SIG-M5 (cell line): Measurements from ENCODE around the gene ADAMTSL4.
"Not testable (repeated sequence)": the region's sequence is repeated elsewhere in the genome, so short reads cannot be mapped to it uniquely, and the experiment has no call there.

Source experiments
- DNase-seq: peaks from one replicate; lab custom pipeline; 2025; lab: John Stamatoyannopoulos, UW

The ADAMTSL4 gene

DNA sequence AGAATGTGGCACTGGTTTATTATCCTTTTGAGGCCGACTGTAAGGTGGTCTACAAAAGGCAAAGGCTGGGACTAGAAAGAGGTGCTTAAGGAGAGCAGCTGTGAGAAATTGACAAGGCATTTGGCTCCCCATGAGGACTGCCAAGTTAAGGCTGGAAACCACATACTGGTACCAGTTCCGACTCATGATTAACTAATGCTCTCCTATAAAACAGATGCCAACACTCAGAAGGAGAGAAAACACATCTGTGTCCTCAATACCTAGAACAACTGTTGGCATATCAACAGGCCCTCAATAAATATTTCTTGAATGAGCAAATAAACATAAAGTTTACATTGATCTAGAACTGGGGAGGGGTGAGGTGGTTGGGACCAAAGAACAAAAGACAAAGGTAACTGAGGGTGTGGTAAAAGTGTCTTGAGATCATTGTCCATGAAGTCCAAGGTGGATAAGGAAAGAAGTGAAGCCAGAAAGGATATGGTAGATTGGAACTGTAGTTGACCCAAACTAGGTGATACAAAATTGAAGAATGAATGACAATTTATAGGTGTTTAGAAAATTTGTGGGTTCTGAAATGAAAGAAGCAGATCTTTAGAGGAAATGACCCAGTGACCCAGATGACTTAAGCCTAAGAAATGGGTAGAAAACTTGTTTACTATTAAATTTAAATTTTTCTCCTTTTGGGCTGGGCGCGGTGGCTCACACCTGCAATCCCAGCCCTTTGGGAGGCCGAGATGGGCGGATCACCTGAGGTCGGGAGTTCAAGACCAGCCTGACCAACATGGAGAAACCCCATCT, 47.1 kb downstream of the ADAMTSL4 start:
- no peak for DNase-seq

DNA sequence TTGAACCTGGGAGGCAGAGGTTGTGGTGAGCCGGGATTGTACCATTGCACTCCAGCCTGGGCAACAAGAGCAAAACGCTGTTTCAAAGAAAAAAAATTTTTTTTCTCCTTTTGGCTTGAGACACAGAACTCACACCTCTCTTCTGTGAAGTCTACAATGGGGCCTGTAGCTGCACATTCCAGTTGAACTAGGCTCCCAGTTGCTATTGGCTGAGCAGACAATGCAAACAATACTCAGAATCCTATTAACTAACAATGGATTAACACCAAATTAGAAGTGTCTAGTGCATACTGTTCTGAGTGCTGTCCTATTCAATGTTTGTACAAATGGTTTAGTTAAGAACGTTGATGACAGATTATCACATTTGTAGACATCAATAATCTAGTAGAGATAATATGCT, 47.8 kb downstream of the ADAMTSL4 start:
- DNase-seq: no peak

DNA sequence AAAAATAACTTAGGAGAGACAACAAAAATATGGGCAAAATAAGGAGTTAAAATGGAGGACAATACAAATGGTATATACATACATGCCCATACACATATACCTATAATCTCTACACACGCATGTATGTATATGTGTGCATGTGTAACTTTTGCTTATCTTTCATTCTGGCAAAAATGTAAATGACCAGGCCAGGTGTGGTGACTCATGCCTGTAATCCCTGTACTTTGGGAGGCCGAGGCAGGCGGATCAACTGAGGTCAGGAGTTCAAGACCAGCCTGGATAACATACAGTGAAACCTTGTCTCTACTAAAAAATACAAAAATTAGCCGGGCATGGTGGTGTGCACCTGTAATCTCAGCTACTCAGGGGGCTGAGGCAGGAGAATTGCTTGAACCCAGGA, 49.1 kb downstream of the ADAMTSL4 start:
- DNase-seq: not testable (repeated sequence)

DNA sequence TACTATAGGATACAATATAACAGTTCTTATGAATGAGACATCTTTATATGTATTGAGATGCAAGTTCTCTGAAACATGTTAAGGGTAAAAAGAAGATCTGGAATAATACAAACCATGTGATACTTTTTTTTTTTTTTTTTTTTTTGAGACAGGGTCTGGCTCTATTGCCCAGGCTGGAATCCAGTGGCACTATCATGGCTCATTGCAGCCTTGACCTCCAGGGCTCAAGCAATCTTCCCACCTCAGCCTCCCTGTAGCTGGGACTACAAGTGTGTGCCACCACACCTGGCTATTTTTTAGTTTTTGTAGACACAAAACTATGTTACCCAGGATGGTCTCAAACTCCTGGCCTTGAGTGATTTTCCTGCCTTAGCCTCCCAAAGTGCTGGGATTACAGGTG, 52.3 kb downstream of the ADAMTSL4 start:
- no peak for DNase-seq

GRCh38 chr1:150602372-150602771, 53.2 kb downstream of the ADAMTSL4 start:
- DNase-seq: not testable (repeated sequence)

DNA sequence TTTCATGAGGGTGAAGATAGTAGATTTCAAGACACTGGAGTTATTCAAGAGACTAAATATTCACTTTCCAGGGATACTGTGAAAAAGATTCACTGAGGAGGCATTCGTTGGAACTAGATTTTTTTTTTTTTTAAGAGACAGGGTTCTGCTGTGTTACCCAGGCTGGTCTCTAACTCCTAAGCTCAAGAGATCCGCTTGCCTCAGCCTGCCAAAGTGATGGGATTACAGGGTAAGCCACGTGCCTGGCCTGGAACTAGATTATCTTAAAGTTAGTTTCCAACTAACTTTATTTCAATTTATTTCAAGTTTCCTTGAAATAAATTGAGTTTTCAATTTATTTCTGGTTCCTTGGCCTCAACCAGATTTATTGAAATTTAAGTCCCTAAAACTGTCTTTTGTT, 54.5 kb downstream of the ADAMTSL4 start:
- no peak for DNase-seq

- DNase-seq: no peak
These were observed 55.0 kb downstream of the ADAMTSL4 start for GRCh38 chr1:150604226-150604588.

DNA sequence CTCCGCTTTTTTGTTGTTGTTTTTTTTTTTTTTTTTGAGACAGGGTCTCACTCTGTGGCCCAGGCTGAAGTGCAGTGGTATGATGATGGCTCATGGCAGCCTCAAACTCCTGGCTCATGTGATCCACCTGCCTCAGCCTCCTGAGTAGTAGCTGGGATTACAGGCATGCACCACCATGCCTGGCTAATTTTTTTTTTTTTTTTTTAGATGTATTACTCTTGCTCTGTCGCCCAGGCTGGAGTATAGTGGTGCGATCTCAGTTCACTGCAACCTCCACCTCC, 56.2 kb downstream of the ADAMTSL4 start:
- DNase-seq: not testable (repeated sequence)

DNA sequence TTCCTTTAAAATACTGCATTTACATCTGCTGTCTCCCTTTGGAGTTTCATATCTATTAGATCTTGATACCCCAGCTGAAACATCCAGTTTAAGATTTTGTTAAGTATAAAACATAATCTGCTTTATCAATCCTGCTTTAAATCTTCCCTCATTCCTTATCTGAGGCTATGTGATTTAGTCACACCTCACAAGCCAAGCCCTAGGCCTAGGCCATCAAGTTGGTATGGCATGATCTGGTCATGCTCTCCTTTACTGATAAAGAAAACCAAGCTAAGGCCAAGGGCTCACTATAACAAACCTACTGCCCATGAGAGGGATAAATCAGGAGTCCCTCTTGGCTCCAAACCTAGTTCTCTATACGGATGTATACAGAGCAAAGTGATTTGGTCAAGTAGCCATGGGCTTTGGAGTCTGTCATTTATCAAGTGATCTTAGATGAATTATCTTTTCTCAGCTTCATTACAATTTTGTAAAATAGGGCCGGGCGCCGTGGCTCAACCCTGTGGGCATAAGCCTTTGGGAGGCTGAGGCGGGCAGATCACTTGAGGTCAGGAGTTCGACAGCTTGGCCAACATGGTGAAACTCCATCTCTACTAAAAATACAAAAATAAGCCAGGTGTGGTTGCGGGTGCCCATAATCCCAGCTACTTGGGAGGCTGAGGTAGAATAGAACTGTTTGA, 57.4 kb downstream of the ADAMTSL4 start:
- no peak for DNase-seq

DNA sequence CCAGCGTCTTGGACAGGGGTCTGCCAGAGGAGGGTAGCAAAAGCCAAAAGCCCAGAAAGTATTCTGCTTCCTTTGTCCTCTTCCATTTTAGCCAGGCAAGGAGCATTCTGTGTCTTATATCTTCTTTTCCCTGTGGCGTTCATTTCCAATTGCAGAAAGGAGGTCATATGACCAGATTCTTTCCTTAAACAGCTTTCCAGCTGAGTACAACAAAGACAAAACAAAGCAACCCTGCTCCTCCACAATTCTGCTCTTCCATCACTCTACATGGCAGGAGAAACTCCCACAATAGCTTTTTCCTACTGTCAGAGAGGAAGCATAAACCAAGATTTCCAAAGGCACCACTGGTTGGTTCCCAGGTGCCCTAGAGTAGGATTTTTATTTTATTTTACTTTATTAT, 60.5 kb downstream of the ADAMTSL4 start:
- DNase-seq: no peak
